OCI-LY1 (cell line): ENCODE results near the gene GTF2I.

ENCODE experiments used
- EZH2 ChIP-seq: fragments of 200-600 bp; sonication (generic), shearing (Covaris generic); IDR thresholded peaks from 2 replicates; pipeline ENCODE4 v1.8.0; 2017; ENCODE audit warnings: borderline replicate concordance, mixed run types, mild to moderate bottlenecking, antibody characterized with exemption, low read length, moderate library complexity, mixed read lengths
- TF ChIP-seq, protein P1 (sequence below): fragments of 200-600 bp; sonication (generic), shearing (Covaris generic); IDR thresholded peaks from 2 replicates; pipeline ENCODE4 v1.5.1; 2017; ENCODE audit warnings: mild to moderate bottlenecking, antibody characterized with exemption, low read length, moderate library complexity, mixed read lengths

DNA sequence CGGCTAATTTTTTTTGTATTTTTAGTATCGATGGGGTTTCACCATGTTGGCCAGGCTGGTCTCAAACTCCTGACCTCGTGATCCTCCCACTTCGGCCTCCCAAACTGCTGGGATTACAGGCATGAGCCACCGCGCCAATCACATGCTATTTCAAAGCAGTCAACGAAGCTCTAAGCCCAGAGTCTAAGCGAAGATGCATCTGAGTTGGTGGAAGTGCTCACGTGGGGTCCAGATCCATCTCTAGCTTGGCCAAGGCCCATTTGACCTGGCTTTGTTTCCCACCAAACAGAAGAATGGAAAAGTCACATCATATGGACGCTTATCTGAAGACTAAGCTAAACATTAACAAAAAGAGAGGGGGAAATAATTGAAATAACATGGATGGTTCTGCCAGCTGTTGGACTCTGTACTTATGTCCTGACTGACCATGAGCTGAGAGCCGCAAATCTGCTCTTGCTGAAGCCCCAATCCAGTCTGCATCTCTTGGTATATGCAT is 3.8 kb upstream of the GTF2I start:
- TF ChIP-seq EZH2 = no peak
- TF ChIP-seq, protein P1, sequence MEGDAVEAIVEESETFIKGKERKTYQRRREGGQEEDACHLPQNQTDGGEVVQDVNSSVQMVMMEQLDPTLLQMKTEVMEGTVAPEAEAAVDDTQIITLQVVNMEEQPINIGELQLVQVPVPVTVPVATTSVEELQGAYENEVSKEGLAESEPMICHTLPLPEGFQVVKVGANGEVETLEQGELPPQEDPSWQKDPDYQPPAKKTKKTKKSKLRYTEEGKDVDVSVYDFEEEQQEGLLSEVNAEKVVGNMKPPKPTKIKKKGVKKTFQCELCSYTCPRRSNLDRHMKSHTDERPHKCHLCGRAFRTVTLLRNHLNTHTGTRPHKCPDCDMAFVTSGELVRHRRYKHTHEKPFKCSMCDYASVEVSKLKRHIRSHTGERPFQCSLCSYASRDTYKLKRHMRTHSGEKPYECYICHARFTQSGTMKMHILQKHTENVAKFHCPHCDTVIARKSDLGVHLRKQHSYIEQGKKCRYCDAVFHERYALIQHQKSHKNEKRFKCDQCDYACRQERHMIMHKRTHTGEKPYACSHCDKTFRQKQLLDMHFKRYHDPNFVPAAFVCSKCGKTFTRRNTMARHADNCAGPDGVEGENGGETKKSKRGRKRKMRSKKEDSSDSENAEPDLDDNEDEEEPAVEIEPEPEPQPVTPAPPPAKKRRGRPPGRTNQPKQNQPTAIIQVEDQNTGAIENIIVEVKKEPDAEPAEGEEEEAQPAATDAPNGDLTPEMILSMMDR = no peak
